GM12874 (cell line): ENCODE results near the gene CZIB.
A peak's percentile ranks its signal among the peaks of the same experiment; 100 is the strongest.

ENCODE experiments used
- TF ChIP-seq, protein P1 (sequence below): IDR thresholded peaks from 2 replicates; pipeline ENCODE4 v1.5.1; 2011; ENCODE audit warnings: low read depth, mild to moderate bottlenecking, control low read depth, low read length, moderate library complexity; ENCODE audit not compliant: insufficient read depth

Gene CZIB

DNA sequence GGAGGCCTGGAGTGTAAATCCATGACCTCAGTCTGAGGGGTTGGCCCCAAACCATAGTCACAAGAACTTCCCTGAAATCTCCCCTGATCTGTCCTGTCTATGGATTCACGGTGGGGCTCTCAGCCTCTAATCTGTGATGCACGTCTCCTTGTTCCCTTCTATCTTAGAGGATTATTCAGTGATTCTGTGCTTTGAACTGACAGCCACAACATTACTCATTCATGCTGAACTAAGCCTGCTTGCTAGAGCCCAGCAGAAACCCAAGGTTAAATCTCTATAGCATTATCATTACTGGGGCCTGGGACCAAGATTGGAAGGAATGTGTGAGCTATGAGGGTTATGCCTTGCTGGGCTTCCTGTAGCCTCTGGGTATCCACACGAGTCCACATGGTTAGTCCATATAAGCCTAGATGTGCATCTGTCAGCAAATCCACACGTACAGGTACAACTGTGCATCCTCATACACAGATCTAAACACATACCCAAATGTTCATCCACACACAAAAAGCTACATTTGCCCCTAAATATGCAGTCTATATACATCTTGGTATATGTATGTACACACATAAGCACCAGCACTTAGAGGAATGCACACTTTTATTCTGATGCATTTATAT is 40.3 kb upstream of the CZIB start:
- TF ChIP-seq, protein P1, sequence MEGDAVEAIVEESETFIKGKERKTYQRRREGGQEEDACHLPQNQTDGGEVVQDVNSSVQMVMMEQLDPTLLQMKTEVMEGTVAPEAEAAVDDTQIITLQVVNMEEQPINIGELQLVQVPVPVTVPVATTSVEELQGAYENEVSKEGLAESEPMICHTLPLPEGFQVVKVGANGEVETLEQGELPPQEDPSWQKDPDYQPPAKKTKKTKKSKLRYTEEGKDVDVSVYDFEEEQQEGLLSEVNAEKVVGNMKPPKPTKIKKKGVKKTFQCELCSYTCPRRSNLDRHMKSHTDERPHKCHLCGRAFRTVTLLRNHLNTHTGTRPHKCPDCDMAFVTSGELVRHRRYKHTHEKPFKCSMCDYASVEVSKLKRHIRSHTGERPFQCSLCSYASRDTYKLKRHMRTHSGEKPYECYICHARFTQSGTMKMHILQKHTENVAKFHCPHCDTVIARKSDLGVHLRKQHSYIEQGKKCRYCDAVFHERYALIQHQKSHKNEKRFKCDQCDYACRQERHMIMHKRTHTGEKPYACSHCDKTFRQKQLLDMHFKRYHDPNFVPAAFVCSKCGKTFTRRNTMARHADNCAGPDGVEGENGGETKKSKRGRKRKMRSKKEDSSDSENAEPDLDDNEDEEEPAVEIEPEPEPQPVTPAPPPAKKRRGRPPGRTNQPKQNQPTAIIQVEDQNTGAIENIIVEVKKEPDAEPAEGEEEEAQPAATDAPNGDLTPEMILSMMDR, result no peak

DNA sequence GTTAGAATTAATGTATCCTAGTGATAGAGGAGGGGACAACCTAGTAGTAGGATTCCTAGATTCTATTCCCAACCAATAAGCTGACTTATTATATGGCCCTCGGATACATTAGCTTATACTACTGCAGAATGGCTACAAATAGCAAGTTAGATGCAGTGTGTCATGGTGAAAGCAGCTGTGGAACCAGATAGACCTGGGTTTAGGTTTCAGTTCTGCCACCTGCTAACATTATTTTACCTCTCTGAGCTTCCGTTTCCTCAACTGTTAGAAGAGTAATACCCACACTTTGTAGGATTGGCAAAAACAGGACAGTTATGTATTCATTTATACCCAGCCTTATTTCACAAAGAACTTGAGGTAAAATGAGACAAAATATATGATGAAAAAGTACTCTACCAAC is 39.5 kb upstream of the CZIB start:
- TF ChIP-seq, protein P1, result no peak

DNA sequence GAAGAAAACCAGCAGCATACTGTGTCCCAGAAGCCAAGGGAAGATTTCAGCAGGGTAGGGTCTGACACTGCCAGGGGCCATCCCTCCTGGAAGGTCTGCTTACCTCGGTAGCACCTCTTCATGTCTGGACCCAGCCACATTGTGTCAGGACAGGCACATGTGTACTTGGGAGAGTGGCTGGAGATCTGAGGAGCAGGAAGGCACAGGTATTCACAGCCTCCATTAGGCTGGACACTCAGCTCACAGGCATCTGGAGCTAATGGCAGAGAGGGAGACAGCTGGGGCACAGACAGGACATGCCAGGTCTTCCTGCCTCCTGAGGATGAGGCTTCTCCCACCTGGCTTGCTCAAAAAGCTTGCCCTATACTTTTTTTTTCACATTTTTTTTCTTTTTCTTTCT is 37.8 kb upstream of the CZIB start:
- TF ChIP-seq, protein P1, result no peak

DNA sequence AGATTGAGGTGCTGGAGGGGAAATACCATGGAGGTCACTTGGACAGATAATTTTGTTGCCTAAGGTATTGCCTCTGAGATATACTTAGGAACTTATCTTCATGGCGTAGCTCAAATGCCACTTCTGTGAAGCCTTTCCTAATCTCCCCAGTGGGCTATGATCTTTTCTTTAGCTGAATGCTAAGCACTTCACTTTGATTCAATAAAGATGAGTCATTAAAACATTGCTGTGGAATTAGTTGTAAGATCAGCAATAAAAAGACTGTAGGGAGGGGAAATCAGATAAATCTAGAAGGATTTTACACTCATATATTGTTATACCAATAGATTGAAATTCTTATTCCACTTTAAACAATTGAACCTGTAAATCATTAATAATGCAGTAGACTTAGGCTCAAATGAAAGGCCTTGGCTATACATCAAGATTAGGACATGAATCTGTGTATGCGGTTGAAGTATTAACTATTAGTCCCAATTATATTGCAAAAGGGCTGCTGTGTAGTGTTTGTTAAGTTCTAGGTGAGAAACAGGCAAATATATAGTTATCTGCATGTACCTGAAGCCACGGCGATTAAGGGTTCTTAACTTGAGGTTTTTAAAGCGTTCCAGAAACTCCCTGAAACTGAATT is 37.1 kb upstream of the CZIB start:
- TF ChIP-seq, protein P1, result no peak

DNA sequence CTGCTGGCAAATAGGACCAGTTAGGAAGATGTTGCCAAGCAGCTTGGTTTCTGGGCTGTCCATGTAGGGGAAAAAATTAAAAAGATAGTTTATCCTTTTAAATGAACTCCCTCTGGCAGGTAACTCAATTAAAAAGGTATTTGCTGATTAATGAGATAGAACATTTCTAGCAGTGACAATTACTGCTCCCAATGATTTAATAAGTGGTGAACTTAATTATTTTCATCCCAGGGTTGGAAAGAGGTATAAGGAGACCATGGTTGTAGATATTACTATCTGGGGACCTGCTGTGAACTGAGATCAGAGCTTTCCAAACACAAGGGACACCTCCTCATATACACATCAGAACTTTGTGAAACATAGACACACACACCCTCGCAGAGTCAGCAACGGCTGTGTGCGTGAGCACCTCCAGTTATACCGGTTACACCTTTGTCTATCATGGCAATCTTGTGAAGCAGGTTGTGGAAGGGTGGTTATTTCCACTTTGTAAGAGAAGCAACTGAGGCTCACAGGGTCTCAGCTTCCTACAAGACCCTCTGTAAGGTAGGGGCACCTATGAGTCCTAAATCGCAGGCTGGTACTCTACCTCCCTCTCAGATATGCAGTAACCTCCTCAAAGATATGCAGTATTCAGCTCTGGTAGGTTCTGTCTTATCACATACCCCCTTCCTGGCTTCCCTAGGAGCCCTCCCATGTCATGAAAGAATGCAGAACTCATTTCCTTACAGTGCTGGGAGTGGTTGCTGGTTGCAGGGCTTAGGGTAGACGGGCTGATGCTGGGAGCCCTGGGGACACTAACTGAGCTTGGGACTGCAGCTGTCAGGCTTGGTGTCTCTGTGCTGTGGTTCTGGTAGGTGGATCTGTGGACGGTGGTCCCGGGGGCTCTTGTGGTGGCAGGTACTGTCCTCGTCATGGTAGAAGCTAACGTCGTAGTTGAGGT is 36.3 kb upstream of the CZIB start:
- TF ChIP-seq, protein P1, result no peak

DNA sequence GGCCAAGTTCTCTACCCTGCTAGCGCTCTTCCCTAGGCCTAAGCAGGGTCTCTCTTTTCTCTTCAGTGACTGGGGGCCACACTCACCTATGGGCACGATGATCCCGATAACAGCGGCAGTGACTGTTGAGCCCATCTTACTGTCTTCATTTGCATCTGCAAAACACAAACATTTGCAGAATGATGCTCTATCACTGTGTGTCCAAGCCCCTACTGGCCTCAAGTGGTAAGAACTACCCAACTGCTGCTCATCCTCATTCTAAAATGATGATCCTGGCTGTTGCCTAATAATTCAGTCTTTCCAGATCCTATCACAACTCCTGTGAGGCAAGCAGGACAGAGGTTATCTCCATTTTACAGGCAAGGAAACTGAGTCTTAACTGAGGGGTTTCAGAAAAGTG is 34.6 kb upstream of the CZIB start:
- TF ChIP-seq, protein P1, result 0 out of 2 replicates have a peak, but pooled peaks have one; percentile 20

DNA sequence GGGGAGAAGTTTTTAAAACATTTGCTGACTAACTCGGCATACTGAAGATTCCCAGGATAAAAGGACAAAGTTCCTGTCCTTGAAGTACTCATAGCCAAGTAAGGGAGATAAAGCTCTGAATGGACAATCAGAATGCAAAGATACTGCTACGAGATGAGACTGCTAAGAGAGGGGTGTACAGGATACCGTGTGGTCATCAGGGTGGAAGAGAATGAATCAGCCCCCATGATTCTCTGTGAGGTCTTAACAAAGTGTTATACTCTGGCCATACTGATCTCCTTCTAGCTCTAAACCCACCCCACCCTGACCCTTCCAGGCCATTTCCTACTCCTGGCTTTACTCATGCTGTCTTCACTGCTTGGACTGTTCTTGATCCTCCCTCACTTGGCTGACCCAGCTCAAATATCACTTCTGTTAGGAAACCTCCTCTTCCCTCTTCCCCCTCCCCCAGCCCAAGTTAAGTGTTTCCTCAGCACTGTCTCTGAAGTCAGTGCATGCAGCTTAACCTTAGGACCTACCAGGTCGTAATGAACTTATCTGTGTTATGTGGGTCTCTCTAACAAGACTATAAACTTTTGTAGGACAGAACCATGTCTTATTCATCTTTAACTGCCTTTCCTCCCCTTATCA is 33.7 kb upstream of the CZIB start:
- TF ChIP-seq, protein P1, result no peak
